Omental fat pad (tissue), 4 donors: ENCODE data around the gene MECP2. TPM values are rescaled to one million over a fixed set of nuclear protein-coding genes. Genes with fewer than 3 reads are reported as not detected.

Experiments
- ATAC-seq: fragments of 150-250 bp; one replicate; pipeline ENCODE4 v1.9.1; 2016; ENCODE audit warnings: mild to moderate bottlenecking, moderate library complexity; ENCODE audit not compliant: low FRiP score
- DNase-seq: peaks from one replicate; pipeline ENCODE4 v3.0.0-alpha.2; 2019; ENCODE audit warnings: low spot score
- CTCF ChIP-seq, 3 donors: fragments of 450-650 bp; IDR thresholded peaks; one replicate each; pipeline ENCODE4 v1.5.1; 2016 to 2017; ENCODE audit warnings: antibody characterized with exemption in 3 of 3, mild to moderate bottlenecking in 3 of 3, moderate library complexity in 2 of 3
- total RNA-seq, 4 donors: library from RNA; depleted of rRNA; stranded (reverse); fragments of >200 nt; gene quantifications; one replicate each; pipeline ENCODE4 v1.1.0, GENCODE V29; 2016

Gene MECP2
- total RNA-seq, 4 donors from 2014 or later = 48.8 to 66.7 (median 56.0) TPM

DNA sequence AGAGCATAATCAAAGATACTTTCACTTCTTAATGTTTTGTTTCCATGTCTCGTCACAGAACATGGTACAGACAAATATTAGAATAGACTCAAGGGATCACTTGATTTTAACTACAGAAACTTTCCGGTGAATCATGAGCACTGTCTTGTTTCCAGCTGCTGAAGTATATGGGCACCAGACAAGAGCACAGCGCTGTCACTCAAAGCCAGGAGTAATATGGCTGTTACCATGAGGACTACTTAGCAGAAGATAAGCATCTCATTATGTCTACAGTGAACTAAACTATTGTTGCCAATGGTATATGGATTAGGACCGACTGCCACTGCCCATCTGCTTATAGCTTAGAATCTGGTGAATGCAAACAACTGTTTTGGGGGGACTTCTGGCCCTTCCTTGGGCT is 34.3 kb downstream of the MECP2 start:
- DNase-seq (no peak), ATAC-seq (no peak)
- TF ChIP-seq CTCF (IDR thresholded peaks at IDR 0.05) = no peak

- no peak for TF ChIP-seq CTCF (IDR thresholded peaks at IDR 0.05)
- ATAC-seq (no peak), DNase-seq (no peak)
Measured at GRCh38 chrX:154061801-154062200, 35.7 kb downstream of the MECP2 start.

GRCh38 chrX:154059729-154060245 is 37.7 kb downstream of the MECP2 start:
- DNase-seq (no peak), ATAC-seq (no peak)
- TF ChIP-seq CTCF (IDR thresholded peaks at IDR 0.05) = no peak

- DNase-seq (no peak), ATAC-seq (no peak)
- TF ChIP-seq CTCF (IDR thresholded peaks at IDR 0.05) = no peak
Measured at GRCh38 chrX:154059231-154059630, 38.3 kb downstream of the MECP2 start.

- ATAC-seq (no peak), DNase-seq (no peak)
- TF ChIP-seq CTCF (IDR thresholded peaks at IDR 0.05) = no peak
Measured at GRCh38 chrX:154058214-154058997, 39.1 kb downstream of the MECP2 start.

GRCh38 chrX:154057791-154058190 is 39.7 kb downstream of the MECP2 start:
- DNase-seq (no peak), ATAC-seq (no peak)
- no peak for TF ChIP-seq CTCF (IDR thresholded peaks at IDR 0.05)

DNA sequence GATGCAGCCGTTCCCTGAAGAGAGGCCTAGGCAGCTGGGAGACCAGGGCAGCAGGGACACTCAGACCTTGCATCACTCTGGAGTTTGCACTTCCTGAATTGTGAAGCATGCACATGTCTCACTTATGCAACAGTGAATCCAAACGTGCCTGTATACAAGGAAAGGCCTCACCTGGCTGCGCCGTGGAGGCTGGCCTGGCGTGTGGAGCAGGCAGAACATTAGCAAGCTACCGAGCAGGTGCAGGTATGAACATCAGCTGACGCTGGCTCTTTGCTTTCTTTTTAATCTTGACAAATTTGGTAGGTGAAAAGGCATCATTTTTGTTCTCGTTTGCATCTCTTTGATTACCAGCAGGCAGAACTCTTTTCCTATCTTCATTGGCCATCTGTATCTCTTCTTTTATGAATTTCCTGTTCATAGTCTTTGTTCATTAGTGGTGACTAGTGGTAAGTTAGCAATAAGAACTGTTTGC is 40.7 kb downstream of the MECP2 start:
- no peak for DNase-seq
- ATAC-seq = no peak
- no peak for TF ChIP-seq CTCF (IDR thresholded peaks at IDR 0.05)
